NCI-H2196 (cell line): ENCODE results near the gene RPL41.

Experiments used
- DNase-seq: peaks from one replicate; lab custom pipeline; 2025; ENCODE audit not compliant: unreplicated experiment; lab: John Stamatoyannopoulos, UW

Gene RPL41

DNA sequence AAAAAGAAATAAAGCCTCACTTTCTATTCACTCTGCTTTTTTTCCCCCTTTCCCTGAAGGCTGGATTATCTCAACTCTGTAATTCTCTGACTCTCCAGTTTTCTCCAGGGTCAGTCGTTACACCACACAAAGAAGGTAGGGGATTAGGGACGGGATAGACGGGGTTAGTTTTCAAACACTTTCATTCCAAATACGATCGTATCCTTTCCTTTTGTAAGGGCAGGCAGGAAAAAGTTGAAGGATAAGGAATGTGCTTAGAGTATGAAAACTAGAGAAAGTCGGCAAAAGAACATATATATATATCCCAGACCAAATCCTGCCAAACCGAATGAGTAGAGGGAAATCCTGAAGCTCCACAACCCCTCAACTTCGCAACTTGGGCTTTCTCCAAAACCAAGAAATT, 11.1 kb downstream of the RPL41 start:
- DNase-seq = no peak

DNA sequence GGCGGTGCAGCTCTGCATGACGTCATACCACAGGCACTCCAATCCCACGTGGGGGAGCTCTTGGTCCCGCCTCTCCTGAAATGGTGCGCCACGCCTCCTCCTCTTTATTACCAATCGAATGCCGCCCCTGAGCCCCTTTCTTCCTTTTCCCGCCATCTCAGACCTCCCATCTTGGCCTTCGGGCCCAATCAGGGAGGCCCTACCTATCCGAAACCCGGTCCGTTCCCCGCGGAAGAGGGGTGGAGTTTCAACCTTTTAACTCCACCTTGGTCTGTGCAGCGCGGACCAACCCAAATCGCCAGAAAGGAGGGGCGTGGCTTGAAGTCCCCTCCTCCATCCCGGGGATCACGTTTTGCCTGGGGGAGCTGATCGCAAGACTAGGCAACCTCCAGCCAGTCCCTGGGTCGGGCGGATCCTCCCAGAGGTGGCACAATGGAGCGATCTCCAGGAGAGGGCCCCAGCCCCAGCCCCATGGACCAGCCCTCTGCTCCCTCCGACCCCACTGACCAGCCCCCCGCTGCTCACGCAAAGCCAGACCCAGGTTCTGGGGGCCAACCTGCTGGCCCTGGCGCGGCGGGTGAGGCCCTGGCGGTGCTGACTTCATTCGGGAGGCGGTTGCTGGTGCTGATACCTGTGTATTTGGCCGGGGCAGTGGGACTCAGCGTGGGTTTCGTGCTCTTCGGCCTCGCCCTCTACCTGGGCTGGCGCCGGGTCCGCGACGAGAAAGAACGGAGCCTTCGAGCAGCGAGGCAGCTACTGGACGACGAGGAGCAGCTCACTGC, 11.6 kb downstream of the RPL41 start, which contains the start of gene ESYT1:
ESYT1 (plus strand) TSS at position 380 of the 782 bp plus-strand sequence; CDS start at position 433, 53 bp downstream.
- DNase-seq = peak; percentile 99

DNA sequence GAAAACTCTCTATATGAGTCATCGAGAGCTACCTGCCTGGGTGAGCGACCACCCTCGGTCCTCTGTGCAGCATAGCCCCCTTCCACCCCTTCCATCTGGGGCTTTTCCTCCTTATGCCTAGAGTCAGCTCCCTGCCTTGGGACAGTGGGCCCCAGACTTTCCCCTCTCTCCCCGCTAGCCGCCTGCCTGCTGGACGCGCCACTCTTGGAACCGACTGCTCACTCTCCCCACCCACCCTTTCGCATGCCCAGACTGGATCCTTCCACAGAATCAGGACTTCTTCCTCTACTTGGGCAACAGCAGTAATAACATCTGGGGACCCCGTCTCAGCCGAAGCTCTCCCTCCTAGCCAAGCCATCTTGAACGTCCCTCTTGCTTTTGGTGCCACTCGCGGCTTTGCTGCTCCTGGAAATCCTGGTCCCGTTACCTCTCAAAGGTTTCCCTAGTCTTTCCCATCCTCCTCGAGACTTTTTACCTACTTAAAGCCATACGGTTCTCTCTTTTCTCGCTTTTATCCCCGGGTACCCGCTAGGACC, 12.3 kb downstream of the RPL41 start:
- no peak for DNase-seq

DNA sequence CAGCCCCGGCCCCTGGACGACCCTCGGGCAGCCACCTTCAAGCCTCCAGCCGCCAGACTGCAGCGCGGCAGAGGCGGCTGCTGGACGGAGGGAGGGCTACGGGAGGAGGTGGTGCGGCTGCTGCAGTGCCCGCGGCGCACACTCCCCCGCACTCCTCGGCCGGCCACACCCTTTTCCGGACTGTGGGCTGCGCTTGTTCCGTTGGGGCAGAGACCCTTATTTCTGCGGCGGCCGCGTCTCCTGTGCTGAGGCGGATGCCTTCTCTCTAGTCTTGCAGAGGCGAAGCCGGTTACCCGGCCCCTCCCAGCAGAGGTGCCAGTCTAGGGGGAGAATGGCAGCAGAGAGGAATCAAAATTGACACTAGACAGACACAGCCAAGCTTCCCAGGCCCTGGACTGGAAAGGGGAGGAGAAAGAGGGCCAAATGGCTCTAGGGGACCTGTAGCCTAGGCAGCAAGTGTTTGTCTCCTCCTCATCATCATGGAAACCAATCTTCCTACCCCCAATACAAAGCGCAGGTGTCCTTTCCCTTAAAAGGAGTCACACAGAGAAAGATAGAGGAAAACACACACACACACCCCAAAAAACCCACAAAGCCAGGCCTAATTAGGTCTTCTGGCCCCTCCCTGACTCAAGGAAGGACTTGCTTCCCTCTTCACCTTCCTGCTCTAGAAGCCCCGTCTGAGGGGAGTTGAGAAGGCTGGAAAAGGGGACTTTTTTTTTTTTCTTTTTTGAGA, 12.9 kb downstream of the RPL41 start:
- no peak for DNase-seq

DNA sequence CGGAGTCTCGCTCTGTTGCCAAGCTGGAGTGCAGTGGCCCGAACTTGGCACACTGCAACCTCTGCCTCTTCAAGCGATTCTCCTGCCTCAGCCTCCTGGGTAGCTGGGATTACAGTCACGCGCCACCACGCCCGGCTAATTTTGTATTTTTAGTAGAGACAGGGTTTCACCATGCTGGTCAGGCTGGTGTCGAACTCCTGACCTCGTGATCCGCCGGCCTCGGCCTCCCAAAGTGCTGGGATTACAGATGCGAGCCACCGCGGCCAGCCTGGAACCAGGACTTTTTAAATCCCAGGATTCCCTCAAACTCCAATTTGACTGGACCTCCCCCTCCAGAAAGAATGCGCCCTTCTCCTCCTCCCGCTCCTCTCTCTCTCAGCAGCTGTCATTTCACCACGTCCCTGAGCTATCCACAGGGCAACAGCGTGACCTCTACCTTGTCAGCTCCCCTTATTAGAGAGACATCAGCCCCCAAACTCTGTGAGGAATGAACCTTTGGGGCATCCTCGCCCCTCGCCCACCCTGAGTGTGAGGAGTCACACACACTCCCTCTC, 13.6 kb downstream of the RPL41 start:
- DNase-seq = no peak

DNA sequence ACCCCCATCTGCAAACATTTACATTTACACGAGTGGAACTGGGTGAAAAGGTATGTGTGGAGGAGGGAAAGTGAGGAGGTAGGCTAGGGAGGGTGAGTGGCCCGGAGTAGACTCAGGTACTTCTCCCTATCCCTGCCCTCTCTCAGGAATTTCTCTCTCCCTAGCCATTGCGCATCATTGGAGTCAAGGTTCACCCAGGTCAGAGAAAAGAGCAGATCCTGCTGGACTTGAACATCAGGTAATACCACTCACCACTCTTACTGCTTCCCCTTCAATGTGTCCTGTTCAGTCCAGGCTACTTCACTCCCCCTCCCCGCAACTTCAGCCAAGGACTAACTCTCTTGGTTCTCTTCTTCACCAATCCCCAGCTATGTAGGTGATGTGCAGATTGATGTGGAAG, 14.4 kb downstream of the RPL41 start:
- DNase-seq = no peak

DNA sequence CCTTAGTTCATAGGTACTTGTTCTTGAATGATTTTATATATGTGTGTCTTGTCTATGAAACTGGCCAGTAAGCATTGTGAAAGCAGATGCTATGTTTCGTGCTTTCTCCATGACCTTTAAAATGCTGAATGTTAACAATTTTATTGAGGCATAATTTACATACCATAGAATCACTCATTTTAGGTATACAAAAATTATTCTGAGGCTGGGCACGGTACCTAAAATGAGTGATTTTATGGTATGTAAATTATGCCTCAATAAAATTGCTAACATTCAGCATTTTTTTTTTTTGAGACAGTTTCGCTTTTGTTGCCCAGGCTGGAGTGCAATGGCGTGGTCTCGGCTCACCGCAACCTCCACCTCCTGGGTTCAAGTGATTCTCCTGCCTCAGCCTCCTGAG, 18.5 kb downstream of the RPL41 start:
- no peak for DNase-seq

DNA sequence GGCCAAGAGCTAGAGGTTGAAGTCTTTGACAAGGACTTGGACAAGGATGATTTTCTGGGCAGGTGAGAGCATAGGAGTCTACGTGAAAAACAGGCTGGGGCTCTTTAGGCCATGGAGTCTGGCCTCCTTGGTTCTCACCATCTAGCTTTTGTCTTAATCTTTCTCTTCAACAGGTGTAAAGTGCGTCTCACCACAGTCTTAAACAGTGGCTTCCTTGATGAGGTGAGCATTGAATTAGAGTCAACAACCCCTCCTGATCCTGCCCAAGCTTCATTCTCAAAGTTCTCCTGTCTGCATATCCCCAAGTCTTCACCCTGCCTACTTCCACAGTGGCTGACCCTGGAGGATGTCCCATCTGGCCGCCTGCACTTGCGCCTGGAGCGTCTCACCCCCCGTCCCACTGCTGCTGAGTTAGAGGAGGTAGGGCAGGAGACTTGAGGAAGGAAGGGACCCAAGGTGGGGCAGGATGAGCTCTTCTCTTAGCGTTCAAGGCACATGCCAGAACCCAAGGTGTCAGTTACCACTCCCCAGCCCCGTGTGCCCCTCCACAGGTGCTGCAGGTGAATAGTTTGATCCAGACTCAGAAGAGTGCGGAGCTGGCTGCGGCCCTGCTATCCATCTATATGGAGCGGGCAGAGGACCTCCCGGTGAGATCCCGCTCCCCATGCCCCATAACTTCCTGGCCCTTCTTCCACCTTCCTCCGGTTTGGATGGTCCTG, 21.6 kb downstream of the RPL41 start:
- DNase-seq = no peak

DNA sequence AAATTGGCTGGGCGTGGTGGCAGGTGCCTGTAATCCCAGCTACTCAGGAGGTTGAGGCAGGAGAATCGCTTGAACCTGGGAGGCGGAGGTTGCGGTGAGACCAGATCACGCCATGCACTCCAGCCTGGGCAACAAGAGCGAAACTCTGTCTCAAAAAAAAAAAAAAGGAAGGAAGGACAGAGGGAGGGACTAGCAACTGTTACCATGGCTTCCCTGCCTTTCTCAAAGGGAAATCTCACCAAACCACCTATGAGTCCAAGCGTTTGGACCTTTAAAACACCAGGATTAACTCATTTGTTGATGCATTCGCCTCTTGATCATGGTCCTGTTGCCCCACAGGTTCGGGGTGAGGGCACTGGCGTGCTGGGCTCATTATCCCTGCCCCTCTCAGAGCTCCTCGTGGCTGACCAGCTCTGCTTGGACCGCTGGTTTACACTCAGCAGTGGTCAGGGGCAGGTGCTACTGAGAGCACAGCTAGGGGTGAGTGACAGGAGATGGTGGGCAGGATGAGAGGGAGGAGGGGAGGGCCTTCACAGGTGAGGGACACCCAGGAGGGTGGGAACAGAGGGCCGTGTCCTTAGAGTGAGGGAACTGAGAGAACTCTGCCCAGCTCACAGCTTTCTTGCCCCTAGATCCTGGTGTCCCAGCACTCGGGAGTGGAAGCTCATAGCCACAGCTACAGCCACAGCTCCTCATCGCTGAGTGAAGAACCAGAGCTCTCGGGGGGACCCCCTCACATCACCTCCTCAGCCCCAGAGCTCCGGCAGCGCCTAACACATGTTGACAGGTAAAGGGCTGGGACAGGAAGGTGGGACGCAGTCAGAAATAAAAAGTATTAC, 25.7 kb downstream of the RPL41 start:
- no peak for DNase-seq

DNA sequence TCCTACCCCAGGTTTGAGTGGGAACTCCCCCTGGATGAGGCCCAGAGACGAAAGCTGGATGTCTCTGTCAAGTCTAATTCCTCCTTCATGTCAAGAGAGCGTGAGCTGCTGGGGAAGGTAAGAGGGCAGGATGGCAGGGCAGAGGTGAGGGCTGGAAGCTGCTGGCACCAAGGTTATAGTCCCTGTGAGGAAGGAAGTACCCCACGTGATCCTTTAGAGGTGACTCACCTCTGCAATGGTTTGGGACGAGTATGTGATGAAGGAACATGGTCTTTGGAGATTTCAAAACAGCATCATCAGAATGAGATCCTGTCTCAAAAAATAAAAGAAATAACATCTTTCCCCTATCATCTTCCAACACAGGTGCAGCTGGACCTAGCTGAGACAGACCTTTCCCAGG, 26.8 kb downstream of the RPL41 start:
- DNase-seq = no peak

DNA sequence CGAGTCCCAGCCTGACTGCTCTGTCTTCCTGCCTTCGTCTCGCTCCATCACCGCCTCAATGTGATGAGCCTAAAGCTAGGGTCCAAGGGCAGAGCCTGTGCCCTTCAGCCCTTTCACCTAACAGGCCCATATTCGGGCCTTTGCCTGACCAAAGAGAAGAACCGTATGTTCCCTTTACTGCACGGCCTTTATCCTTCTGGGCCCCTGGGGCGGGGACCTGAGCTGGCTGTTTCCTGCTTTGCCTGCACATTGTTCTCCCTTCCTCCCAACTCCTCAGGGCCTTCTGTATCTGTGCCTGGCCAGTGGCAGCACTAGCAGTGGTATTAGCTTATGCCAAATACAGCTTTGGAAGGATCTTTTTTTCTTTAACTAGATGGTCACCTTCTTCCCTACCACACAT, 27.4 kb downstream of the RPL41 start:
- no peak for DNase-seq

DNA sequence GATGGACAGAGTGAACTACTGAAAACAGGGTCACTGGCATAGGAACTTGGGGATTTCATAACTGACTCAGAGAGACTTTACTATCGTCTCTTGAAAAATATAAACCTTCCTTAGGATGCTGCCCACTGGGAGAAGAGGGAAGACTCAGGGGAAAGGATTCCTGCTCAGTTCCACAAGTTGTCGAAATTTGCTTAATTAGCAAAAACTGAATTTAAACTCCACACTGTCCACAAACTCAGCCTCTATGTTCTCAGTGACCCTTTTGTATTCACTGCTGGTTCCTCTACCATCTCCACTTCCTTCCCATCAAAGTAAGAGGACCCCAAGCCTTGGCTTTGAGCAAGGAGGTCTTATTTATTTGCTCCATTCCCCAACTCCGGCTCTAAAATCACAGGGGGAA, 28.8 kb downstream of the RPL41 start:
- no peak for DNase-seq

DNA sequence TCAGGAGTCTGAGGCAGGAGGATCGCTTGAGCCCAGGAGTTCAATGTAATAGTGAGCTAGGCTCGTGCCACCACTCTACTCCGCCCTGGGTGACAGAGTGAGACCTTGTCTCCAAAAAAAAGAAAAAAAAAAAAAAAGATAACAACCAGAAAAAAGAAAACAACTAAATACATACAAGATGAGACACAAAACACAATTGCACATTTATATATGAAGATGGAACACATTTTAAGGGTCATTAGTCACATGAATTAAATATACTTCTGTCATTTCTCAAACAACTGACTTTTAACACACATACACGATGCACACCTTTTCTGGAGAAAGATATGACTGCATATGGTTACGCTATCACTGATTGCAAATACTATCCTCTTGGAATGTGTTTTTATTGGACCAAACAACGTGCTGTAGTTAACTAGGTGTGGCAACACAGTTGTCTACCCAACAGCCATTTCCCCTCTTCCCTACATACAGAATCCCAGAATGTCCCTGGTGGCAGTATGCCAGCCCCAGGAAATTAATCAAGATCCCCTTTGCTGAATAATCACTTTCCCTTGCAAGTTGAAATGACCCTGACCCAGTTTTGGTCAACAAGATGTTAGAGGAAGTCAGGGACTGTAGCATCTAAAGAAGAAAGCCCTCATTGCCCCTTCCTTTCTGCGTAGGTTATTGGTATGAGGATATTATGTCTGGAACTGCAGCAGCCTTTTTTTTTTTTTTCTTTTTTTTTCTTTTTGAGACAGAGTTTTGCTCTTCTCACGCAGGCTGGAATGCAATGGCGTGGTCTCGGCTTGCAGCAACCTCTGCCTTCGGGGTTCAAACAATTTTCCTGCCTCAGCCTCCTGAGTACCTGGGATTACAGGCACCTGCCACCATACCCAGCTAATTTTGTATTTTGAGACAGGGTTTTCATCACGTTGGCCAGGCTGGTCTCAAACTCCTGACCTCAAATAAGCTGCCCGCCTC, 30.3 kb downstream of the RPL41 start:
- no peak for DNase-seq

DNA sequence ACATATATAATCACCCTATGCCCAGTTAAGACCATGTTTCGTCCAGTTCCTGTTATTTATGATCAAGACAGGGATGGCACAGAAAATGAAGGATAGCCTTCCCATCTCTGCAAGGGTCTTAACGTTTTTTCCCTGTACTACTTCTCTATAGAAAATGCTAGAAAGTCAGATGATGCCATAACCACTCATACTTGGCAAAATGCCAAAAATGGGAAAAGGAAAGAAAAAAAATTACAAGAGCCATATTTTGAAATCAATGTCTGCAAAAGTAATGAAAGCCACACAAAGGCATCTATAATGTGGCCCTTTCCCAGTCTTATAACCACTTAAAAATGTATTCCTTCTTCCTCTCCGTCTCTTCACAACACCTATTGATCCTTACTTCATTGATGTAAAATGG, 34.1 kb downstream of the RPL41 start:
- DNase-seq = peak; percentile 31

DNA sequence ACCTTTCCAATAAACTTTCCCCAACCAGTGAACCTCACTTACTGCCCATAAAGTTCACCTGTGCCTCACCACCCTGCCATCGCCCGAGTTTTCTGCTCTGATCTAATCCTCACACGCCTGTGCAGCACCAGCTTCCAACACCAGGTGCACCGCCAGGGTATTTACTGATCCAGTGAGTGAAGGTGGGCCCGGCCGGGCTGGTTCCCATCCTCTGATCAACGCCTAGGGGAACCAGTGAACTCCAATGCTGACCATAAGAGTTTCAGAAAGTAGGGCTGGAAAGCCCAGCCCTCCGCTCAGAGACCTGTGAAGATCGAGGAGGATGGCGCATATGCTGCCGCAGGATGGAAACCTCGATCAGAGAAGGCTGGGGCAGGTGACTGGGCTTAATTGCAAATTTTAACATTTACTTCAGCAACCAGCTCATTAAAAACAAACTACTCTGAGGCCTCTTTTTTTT, 35.3 kb downstream of the RPL41 start:
- DNase-seq = peak; percentile 70

DNA sequence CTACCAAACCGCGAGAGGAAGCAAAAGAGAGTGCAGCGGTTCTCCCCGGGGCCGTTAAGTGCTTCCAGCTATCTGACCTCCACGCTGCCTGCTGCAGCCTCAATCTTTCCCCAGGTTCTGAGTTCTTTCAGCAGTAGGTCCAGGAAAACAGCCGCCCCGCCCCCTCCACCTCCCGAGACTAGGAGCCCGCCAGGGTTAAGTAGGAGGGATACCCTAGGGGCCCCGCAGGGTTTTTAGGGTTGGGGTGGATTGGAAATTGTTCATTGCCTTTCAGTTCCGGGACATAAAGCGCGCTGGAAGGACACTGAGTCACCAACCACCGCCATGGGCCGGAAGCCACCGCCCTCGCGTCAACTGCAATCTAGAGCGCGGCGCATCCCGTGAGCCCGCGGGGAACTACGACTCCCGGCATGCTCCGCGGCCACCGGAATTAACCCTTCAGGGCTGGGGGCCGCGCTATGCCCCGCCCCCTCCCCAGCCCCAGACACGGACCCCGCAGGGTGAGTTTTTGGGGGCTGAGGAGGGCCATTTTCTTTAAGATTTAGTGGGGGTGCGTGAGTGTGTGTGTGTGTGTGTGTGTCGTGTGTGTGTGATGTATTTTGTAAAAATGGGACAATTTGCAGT, 35.8 kb downstream of the RPL41 start, which contains the start of gene MYL6B:
MYL6B (plus strand) TSS at position 456 of the 624 bp plus-strand sequence. CDS start 1,332 bp downstream, outside the sequence.
- DNase-seq = peak; percentile 93

DNA sequence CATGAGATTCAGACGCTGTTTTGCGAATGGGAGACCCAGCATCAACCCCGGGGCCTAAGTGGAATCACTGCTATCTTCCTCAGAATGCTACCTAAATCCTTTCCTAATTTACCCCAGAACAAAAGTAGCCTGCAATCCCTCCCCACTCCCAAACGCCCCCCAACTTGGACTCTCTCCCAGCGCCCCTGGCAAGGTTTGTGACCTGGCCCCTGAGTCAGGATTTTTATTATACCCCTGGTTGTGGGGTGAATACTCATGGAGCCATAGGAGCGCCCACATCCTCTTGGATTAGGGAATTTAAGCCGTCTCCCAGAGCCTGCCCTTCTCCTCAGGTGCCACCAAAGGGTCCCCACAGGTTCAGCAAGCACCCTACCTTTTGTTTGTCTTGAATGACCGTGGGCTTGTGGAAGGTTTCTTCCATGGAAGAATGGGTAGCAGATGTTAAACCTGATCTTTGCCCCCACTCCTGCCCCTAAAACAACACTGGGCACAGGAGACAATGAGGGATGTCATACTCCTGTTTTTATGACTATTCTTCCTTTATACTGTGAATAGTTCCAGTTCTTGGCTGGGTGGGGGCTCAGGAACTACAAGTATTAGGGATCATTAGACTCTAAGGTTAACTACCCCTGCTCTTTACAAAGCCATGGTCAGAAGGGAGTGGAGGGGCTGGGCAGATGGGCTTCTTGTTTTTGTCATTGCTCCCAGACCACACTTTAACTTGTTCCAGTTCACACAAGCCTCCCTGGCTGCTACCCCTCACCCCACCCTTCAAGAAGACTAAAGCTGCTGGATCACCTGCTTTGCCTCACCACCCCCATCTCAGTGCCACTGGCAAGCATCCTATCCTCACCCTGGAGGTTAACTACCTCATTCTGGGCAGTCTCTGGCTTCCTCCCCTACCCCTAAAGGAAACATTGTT, 36.6 kb downstream of the RPL41 start:
- no peak for DNase-seq
